GM12878 (cell line): ENCODE data around the gene RTP1. TPM values are rescaled to one million over a fixed set of nuclear protein-coding genes. Genes with fewer than 3 reads are reported as not detected.

Source experiments
- E2F8 ChIP-seq: fragments of 450-650 bp; IDR thresholded peaks from 2 replicates; pipeline ENCODE4 v1.6.1; 2018; ENCODE audit warnings: mild to moderate bottlenecking, low read depth, moderate library complexity; ENCODE audit not compliant: partially characterized antibody
- FOXK2 ChIP-seq: fragments of 450-650 bp; IDR thresholded peaks from 2 replicates; pipeline ENCODE4 v1.6.1; 2017; ENCODE audit warnings: mild to moderate bottlenecking, moderate library complexity
- KLF5 ChIP-seq: fragments of 450-650 bp; IDR thresholded peaks from 2 replicates; pipeline ENCODE4 v1.6.1; 2014; ENCODE audit warnings: mild to moderate bottlenecking; ENCODE audit not compliant: partially characterized antibody
- SREBF1 ChIP-seq: IDR thresholded peaks from 2 replicates; pipeline ENCODE4 v1.6.1; 2012; ENCODE audit warnings: mild to moderate bottlenecking, low read length
- ZBTB33 ChIP-seq: fragments of 450-650 bp; IDR thresholded peaks from 2 replicates; pipeline ENCODE4 v1.6.1; 2017; ENCODE audit warnings: mild to moderate bottlenecking
- ZNF592 ChIP-seq: fragments of 450-650 bp; IDR thresholded peaks from 2 replicates; pipeline ENCODE4 v1.6.1; 2017; ENCODE audit warnings: mild to moderate bottlenecking, moderate library complexity
- polyA plus RNA-seq, 11 experiments: library from polyadenylated mRNA; depleted of rRNA in 4 of 11; unstranded in 6 of 11; stranded (reverse) in 5 of 11; fragments of >200 nt; fragmentation: Nextera tagmentation in 4 of 11; fragmentation: Illumina TruSeq in 1 of 11; extraction: Ambion mirVana in 4 of 11; extraction: Trizol in 1 of 11; gene quantifications; 1 replicate in 1 of 11; 2 replicates in 10 of 11; pipeline versions ENCODE4 v1.2.1 to v1.2.3, GENCODE V29; 2011 to 2016; ENCODE audit warnings: inconsistent platforms in 2 of 11, missing spikeins in 2 of 11, low read depth in 1 of 11
- total RNA-seq, 4 experiments: library from RNA; depleted of rRNA in 3 of 4; stranded (reverse); fragments of >200 nt in 3 of 4; fragmentation: Illumina TruSeq in 1 of 4; extraction: Trizol in 1 of 4; gene quantifications; 2 replicates each; pipeline versions ENCODE4 v1.2.1 to v1.2.3, GENCODE V29; 2013 to 2021

Gene RTP1
- total and polyA plus RNA-seq, 10 of the 15 experiments (the other 5 are each of a cell fraction or from before 2014, with no cell fraction given) = not detected

- TF ChIP-seq ZBTB33 = no peak
- no peak for TF ChIP-seq ZNF592
- no peak for TF ChIP-seq E2F8
- TF ChIP-seq FOXK2 = no peak
- no peak for TF ChIP-seq KLF5
- no peak for TF ChIP-seq SREBF1
These were observed 29.5 kb upstream of the RTP1 start (continued) for GRCh38 chr3:187167777-187168176.
